ENCODE results near the gene MYZAP.

- TF ChIP-seq CTCF (IDR thresholded peaks at IDR 0.05) (no peak), ZFX (IDR thresholded peaks at IDR 0.05; ENCODE audit: borderline replicate concordance) (no peak)
Observed at GRCh38 chr15:57553526-57553925, 38.2 kb upstream of the MYZAP start.

All from 22Rv1 (cell line).